22Rv1 (cell line): ENCODE measurements around the gene TPST1.

Experiments used
- CTCF ChIP-seq: fragments of 450-650 bp; IDR thresholded peaks from 2 replicates; pipeline ENCODE4 v1.5.1; 2017; ENCODE audit warnings: mild to moderate bottlenecking
- ZFX ChIP-seq: fragments of 450-650 bp; IDR thresholded peaks from 2 replicates; pipeline ENCODE4 v1.6.1; 2017; ENCODE audit warnings: antibody characterized with exemption, borderline replicate concordance

GRCh38 chr7:66183700-66184099 is 21.4 kb upstream of the TPST1 start:
- TF ChIP-seq CTCF (no peak), ZFX (no peak)
